HUES64 (cell line): Measurements from ENCODE around the gene RNASEH2A.

ENCODE experiments used
- H3K27ac ChIP-seq: 2 replicates; pipeline ENCODE4 v1.7.0; 2013; ENCODE audit warnings: low read depth, low read length, inconsistent platforms
- H3K27me3 ChIP-seq: 2 replicates; pipeline ENCODE4 v1.6.1; 2013; ENCODE audit warnings: mild to moderate bottlenecking, low read length; ENCODE audit not compliant: insufficient read depth
- H3K36me3 ChIP-seq: 2 replicates; pipeline ENCODE4 v1.6.1; 2013; ENCODE audit warnings: mild to moderate bottlenecking, low read length; ENCODE audit not compliant: insufficient read depth
- H3K4me1 ChIP-seq: 2 replicates; pipeline ENCODE4 v1.6.1; 2013; ENCODE audit warnings: mild to moderate bottlenecking, low read length, moderate library complexity; ENCODE audit not compliant: insufficient read depth
- H3K4me3 ChIP-seq: 2 replicates; pipeline ENCODE4 v1.5.1; 2013; ENCODE audit warnings: mild to moderate bottlenecking, low read length, moderate library complexity
- H3K9ac ChIP-seq: 2 replicates; pipeline ENCODE4 v1.6.1; 2013; ENCODE audit warnings: mild to moderate bottlenecking, low read depth, low read length
- H3K9me3 ChIP-seq: 2 replicates; pipeline ENCODE4 v1.6.1; 2013; ENCODE audit warnings: low read depth, low read length; ENCODE audit not compliant: insufficient read depth
- WGBS: fragments of 150-250, 120-280 bp; methylation state at CpG from one replicate; pipeline ENCODE4 v1.1.7; 2013; ENCODE audit warnings: missing lambda C conversion rate; 5-methylcytosine and 5-hydroxymethylcytosine counted together

Gene RNASEH2A

GRCh38 chr19:12773571-12773970 lies 32.8 kb upstream of the RNASEH2A start:
- H3K4me1 ChIP-seq, result peaks cover 6% of the 10 kb centered on the region
- H3K9ac ChIP-seq, result no peak overlapping the region
- no peak overlapping the region for H3K4me3 ChIP-seq
- peaks cover 4% of the 10 kb centered on the region; the same call in 1 of the 2 replicates for H3K36me3 ChIP-seq
- H3K9me3 ChIP-seq, result no peaks in the 10 kb centered on the region
- WGBS, result 91% methylated on average over 2 of the region's 2 CpGs
- no peaks in the 10 kb centered on the region for H3K27me3 ChIP-seq
- H3K27ac ChIP-seq, result no peak overlapping the region

GRCh38 chr19:12774588-12775555 lies 31.5 kb upstream of the RNASEH2A start, which contains the start of gene HOOK2:
HOOK2 (minus strand) TSS chr19:12775552; CDS start chr19:12775449, 103 bp downstream.
- H3K9ac ChIP-seq, result peak within 1 kb of the TSS; percentile 79
- H3K36me3 ChIP-seq, result peaks cover 4% of the 10 kb centered on the region; the same call in 1 of the 2 replicates
- no peaks in the 10 kb centered on the region for H3K27me3 ChIP-seq
- H3K27ac ChIP-seq, result peak within 1 kb of the TSS; percentile 78
- peaks cover 12% of the 10 kb centered on the region for H3K4me1 ChIP-seq
- no peaks in the 10 kb centered on the region for H3K9me3 ChIP-seq
- peak within 1 kb of the TSS; percentile 75 for H3K4me3 ChIP-seq
- 20% methylated on average over 58 of the region's 58 CpGs for WGBS

DNA sequence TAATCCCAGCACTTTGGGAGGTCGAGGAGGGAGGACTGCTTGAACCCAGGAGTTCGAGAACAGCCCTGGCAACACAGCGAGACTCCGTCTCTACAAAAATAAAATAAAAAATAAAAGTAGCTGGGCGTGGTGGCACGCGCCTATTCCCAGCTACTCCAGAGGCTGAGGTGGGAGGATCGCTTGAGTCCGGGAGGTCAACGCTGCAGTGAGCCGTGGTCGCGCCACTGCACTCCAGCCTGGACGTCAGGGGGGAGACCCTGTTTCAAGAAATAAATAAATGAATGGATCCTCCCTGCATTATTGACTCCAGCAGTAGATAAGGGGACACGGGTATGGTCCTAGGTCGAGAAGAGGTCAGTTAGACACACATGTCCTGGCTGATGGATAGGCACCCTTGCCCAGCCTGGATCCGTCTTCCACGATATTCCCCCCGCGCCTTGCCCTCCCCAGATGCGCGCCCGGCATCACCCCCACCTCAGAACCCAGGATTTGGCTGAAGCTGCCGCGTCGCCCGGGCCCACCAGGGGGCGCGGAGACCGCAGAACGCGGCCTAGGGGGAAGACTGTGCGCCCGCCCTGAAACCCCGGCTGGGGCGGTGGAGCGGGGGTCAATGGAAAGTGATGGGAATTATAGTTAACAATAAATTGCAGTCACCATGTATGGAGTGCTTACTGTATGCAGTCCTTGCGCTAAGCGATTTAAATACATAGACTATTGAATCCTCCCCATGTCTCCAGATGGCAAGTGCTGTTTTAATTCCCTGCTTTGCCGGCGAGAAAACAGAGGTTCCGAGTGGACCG lies 29.0 kb upstream of the RNASEH2A start:
- Histone ChIP-seq H3K4me1 (peaks cover 12% of the 10 kb centered on the region), H3K27ac (no peak overlapping the region)
- 14% methylated on average over 42 of the region's 43 CpGs for WGBS

DNA sequence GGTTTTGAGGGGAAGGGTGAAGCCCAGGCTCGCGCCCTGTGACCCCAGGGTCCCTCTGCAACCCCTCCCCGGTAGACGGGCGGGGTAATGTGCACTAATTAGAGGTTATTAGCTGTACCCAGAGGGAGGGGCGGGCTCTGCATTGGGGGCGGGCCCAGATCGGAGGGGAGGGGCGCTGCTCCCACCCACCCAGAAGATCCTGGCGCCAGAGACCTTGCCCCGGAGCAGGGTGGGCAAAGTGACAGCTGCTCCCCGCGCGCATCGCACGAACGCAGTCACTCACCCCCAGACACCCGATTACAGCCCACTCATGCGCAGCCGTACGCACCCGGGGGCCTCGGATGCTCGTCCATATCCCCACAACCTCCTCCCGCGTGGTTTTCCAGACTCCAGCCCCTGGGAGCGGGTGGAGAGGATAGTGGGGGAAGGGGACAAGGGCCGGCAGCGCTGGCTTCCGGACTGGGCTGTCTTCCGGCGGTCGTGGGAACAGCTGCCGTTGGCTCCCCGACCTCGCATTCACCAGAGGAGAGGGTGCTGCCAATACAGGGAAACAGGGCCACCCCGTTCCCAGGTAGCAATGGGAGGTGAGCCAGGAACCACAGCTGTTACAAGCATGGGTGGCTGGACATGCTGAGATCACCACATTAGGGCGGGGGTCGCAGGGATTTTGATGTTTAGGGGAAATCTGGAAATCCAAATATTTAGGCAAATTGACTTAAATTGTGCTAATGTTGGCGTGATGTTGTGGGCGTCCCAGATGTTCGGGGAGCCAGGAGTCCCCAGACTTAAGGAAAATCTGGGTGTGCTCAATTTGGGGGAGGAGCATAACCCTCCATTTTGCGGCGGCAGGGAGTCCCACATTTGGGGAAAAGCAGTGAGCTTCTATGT lies 28.1 kb upstream of the RNASEH2A start:
- WGBS, result 3% methylated on average over 42 of the region's 44 CpGs

More for the DNA sequence above, 29.0 kb upstream of the RNASEH2A start:
- H3K9ac ChIP-seq, result no peak overlapping the region
- H3K4me3 ChIP-seq, result peak overlapping the region; percentile 65
- H3K9me3 ChIP-seq, result no peaks in the 10 kb centered on the region
- H3K27me3 ChIP-seq, result no peaks in the 10 kb centered on the region
- 0 out of 2 replicates have a peak, but pooled peaks cover 4% of the 10 kb centered on the region for H3K36me3 ChIP-seq

GRCh38 chr19:12778905-12779161 lies 27.6 kb upstream of the RNASEH2A start:
- 25% methylated on average over 6 of the region's 6 CpGs for WGBS
- H3K27me3 ChIP-seq, result no peaks in the 10 kb centered on the region
- peak overlapping the region; percentile 65 for H3K4me3 ChIP-seq
- H3K4me1 ChIP-seq, result peaks cover 16% of the 10 kb centered on the region
- peak overlapping the region; percentile 37; the same call in 1 of the 2 replicates for H3K9ac ChIP-seq
- H3K9me3 ChIP-seq, result no peaks in the 10 kb centered on the region
- peak overlapping the region; percentile 71; the same call in 1 of the 2 replicates for H3K27ac ChIP-seq
- H3K36me3 ChIP-seq, result 0 out of 2 replicates have a peak, but pooled peaks cover 4% of the 10 kb centered on the region

More for the DNA sequence above, 28.1 kb upstream of the RNASEH2A start:
- H3K4me3 ChIP-seq, result peak overlapping the region; percentile 65
- H3K9me3 ChIP-seq, result no peaks in the 10 kb centered on the region
- 0 out of 2 replicates have a peak, but pooled peaks cover 4% of the 10 kb centered on the region for H3K36me3 ChIP-seq
- H3K4me1 ChIP-seq, result peaks cover 12% of the 10 kb centered on the region
- peak overlapping the region; percentile 37; the same call in 1 of the 2 replicates for H3K9ac ChIP-seq
- no peaks in the 10 kb centered on the region for H3K27me3 ChIP-seq
- peak overlapping the region; percentile 71; the same call in 1 of the 2 replicates for H3K27ac ChIP-seq

DNA sequence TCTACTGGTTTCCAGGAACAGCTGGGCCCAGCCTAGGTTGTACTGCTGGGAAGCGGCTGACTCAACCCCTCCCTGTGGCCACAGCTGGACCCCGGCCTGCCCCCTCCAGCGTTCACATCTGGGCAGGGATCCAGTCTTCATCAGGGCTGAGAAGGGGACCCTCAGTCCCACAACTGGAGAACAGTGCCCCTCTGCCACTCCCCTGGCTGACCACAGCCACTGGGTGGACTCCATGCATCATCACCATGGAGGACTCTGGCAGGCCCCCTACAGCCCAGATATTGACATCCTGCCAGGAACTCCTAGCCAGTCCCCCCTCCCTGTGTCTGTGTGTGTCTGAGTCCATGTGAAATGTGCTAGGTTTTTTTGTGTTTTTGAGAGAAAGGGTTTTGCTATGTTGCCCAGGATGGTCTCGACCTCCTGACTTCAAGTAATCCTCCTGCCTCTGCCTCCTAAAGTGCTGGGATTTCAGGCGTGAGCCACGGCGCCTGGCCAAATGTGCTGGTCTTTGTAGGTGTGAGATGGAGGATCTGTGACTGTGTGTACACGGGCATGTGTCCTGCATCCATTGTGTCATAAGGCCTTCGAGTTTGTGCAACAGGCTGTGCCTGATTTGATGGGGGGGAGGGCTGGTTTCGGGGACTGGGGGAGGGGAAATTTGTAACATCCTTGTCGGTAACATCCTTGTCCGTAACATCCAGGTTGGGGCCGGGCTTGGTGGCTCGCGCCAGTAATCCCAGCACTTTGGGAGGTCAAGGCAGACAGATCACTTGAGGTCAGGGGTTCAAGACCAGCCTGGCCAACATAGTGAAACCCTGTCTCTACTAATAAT lies 27.0 kb upstream of the RNASEH2A start:
- Histone ChIP-seq H3K27me3 (no peaks in the 10 kb centered on the region), H3K27ac (peak overlapping the region; percentile 71; the same call in 1 of the 2 replicates), H3K4me3 (peak overlapping the region; percentile 65), H3K4me1 (peaks cover 20% of the 10 kb centered on the region), H3K9me3 (no peaks in the 10 kb centered on the region), H3K36me3 (0 out of 2 replicates have a peak, but pooled peaks cover 1% of the 10 kb centered on the region), H3K9ac (peak overlapping the region; percentile 37; the same call in 1 of the 2 replicates)
- WGBS, result 74% methylated on average over 15 of the region's 15 CpGs

GRCh38 chr19:12782174-12782423 lies 24.3 kb upstream of the RNASEH2A start:
- no peak overlapping the region for H3K9ac ChIP-seq
- H3K36me3 ChIP-seq, result no peaks in the 10 kb centered on the region
- peak overlapping the region; percentile 54 for H3K4me3 ChIP-seq
- peaks cover 24% of the 10 kb centered on the region for H3K4me1 ChIP-seq
- WGBS, result 62% methylated on average over 12 of the region's 12 CpGs
- H3K9me3 ChIP-seq, result no peaks in the 10 kb centered on the region
- no peaks in the 10 kb centered on the region for H3K27me3 ChIP-seq
- H3K27ac ChIP-seq, result no peak overlapping the region

DNA sequence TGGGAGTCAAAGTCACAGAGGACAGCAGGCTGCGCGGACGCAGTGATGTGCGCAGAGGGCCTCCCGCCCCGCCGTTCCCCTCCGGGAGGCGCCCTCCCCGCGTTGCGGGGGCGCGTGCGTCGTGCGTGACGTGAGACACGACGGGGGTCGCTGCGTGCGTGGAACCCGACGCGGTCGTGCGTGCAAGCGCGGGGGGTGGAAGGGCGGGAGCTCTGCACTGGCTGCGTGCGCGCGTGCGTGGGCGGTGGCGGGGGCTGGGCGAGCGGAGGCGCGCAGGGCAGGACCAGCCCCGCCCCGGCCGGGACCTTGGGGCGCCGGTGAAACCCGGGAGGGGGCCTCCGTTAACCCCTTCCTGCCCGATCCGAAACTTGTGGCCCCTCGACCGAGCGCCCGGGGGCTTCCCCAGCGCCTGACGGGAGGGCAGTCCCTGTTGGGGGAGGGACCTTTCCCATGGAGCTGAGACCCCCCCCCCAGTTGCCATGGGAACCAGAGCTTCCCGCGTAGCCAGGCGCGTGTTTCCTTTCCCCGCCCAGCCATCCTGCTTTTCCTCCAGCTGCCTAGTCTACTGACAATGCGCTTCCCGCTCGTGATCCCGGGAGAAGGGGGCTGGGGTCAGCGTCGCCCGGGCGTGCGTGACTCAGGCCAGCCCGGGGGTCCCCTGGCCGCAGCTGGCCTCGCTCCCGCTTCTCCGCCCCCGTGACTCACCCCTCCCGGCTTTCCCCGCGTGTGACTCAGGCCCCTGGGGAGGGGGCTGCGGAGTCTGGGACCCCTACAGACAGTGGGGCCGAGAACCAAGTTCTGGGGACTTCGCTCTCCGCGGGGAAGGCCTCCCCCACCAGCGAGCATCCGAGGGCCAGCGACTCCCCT lies 23.7 kb upstream of the RNASEH2A start:
- peak overlapping the region; percentile 47; the same call in 1 of the 2 replicates for H3K27ac ChIP-seq
- no peaks in the 10 kb centered on the region for H3K9me3 ChIP-seq
- H3K36me3 ChIP-seq, result no peaks in the 10 kb centered on the region
- peak overlapping the region; percentile 54 for H3K4me3 ChIP-seq
- peak overlapping the region; percentile 66 for H3K9ac ChIP-seq
- 3% methylated on average over 88 of the region's 88 CpGs for WGBS
- peaks cover 24% of the 10 kb centered on the region for H3K4me1 ChIP-seq
- H3K27me3 ChIP-seq, result no peaks in the 10 kb centered on the region

GRCh38 chr19:12783291-12783848 lies 23.0 kb upstream of the RNASEH2A start:
- peaks cover 28% of the 10 kb centered on the region for H3K4me1 ChIP-seq
- peak overlapping the region; percentile 54 for H3K4me3 ChIP-seq
- H3K36me3 ChIP-seq, result no peaks in the 10 kb centered on the region
- H3K27me3 ChIP-seq, result no peaks in the 10 kb centered on the region
- H3K27ac ChIP-seq, result no peak overlapping the region; the same call in 1 of the 2 replicates
- H3K9ac ChIP-seq, result peak overlapping the region; percentile 66; the same call in 1 of the 2 replicates
- no peaks in the 10 kb centered on the region for H3K9me3 ChIP-seq
- 20% methylated on average over 15 of the region's 16 CpGs for WGBS
